H9 (cell line): ENCODE results near the gene TP53BP2. TPM values are rescaled to one million over a fixed set of nuclear protein-coding genes. Genes with fewer than 3 reads are reported as not detected.

Experiments
- DNase-seq: peaks from one replicate; pipeline ENCODE4 v3.0.0-alpha.2; 2017
- H2AFZ ChIP-seq: one replicate; pipeline ENCODE4 v1.6.1; 2013; ENCODE audit warnings: mild to moderate bottlenecking, low read length, control low read depth, moderate library complexity
- H2AK5ac ChIP-seq: 2 replicates; pipeline ENCODE4 v1.6.1; 2013; ENCODE audit warnings: low read length, control low read depth, mixed read lengths; ENCODE audit not compliant: insufficient read length
- H2BK120ac ChIP-seq: one replicate; pipeline ENCODE4 v1.6.1; 2013; ENCODE audit warnings: low read depth, mild to moderate bottlenecking, low read length, control low read depth, inconsistent platforms; ENCODE audit not compliant: poor library complexity, severe bottlenecking
- H2BK12ac ChIP-seq: 2 replicates; pipeline ENCODE4 v1.6.1; 2013; ENCODE audit warnings: low read length, control low read depth, mixed read lengths, low read depth; ENCODE audit not compliant: insufficient read length
- H2BK15ac ChIP-seq: 2 replicates; pipeline ENCODE4 v1.6.1; 2013; ENCODE audit warnings: low read depth, low read length, control low read depth
- H2BK20ac ChIP-seq: one replicate; pipeline ENCODE4 v1.6.1; 2013; ENCODE audit warnings: low read depth, mild to moderate bottlenecking, low read length, control low read depth, inconsistent platforms; ENCODE audit not compliant: poor library complexity, severe bottlenecking
- H2BK5ac ChIP-seq: 2 replicates; pipeline ENCODE4 v1.6.1; 2013; ENCODE audit warnings: low read length, control low read depth, mixed read lengths; ENCODE audit not compliant: insufficient read length
- H3K14ac ChIP-seq: 2 replicates; pipeline ENCODE4 v1.6.1; 2013; ENCODE audit warnings: low read length, control low read depth; ENCODE audit not compliant: insufficient read depth
- H3K18ac ChIP-seq: 2 replicates; pipeline ENCODE4 v1.6.1; 2013; ENCODE audit warnings: low read depth, mild to moderate bottlenecking, mixed read lengths, low read length, control low read depth; ENCODE audit not compliant: insufficient read length
- H3K23ac ChIP-seq: 2 replicates; pipeline ENCODE4 v1.6.1; 2013; ENCODE audit warnings: low read length, control low read depth, mixed read lengths, low read depth; ENCODE audit not compliant: insufficient read length
- H3K23me2 ChIP-seq: 2 replicates; pipeline ENCODE4 v1.6.1; 2013; ENCODE audit warnings: low read depth, mild to moderate bottlenecking, mixed read lengths, low read length, control low read depth; ENCODE audit not compliant: insufficient read length, poor library complexity, severe bottlenecking
- H3K27ac ChIP-seq: 2 replicates; pipeline ENCODE4 v1.5.1; 2013; ENCODE audit warnings: low read length, control low read depth, mixed read lengths, low read depth; ENCODE audit not compliant: insufficient read length
- H3K27me3 ChIP-seq: 2 replicates; pipeline ENCODE4 v1.6.1; 2013; ENCODE audit warnings: low read length, control low read depth, inconsistent platforms; ENCODE audit not compliant: insufficient read depth
- H3K4ac ChIP-seq: 2 replicates; pipeline ENCODE4 v1.6.1; 2013; ENCODE audit warnings: low read depth, mild to moderate bottlenecking, control low read depth, inconsistent platforms, low read length, moderate library complexity
- H3K4me1 ChIP-seq: 2 replicates; pipeline ENCODE4 v1.6.1; 2013; ENCODE audit warnings: low read length, control low read depth, inconsistent platforms; ENCODE audit not compliant: insufficient read depth
- H3K4me2 ChIP-seq: 2 replicates; pipeline ENCODE4 v1.6.1; 2013; ENCODE audit warnings: low read length, control low read depth, mixed read lengths; ENCODE audit not compliant: insufficient read length, insufficient read depth
- H3K56ac ChIP-seq: 2 replicates; pipeline ENCODE4 v1.6.1; 2013; ENCODE audit warnings: low read depth, mild to moderate bottlenecking, mixed read lengths, low read length, control low read depth; ENCODE audit not compliant: insufficient read length
- H3K79me1 ChIP-seq: 2 replicates; pipeline ENCODE4 v1.6.1; 2013; ENCODE audit warnings: low read depth, mild to moderate bottlenecking, moderate library complexity, low read length, control low read depth, inconsistent platforms; ENCODE audit not compliant: insufficient read depth, poor library complexity, severe bottlenecking
- H3K79me2 ChIP-seq: 2 replicates; pipeline ENCODE4 v1.6.1; 2013; ENCODE audit warnings: low read length, control low read depth, inconsistent platforms; ENCODE audit not compliant: insufficient read depth
- H3K9ac ChIP-seq: 2 replicates; pipeline ENCODE4 v1.6.1; 2013; ENCODE audit warnings: low read length, control low read depth, mixed read lengths; ENCODE audit not compliant: insufficient read length; ENCODE audit errors: extremely low read depth
- H3K9me3 ChIP-seq: one replicate; pipeline ENCODE4 v1.6.1; 2013; ENCODE audit warnings: low read depth, low read length, inconsistent platforms; ENCODE audit not compliant: control insufficient read depth
- H3T11ph ChIP-seq: one replicate; pipeline ENCODE4 v1.6.1; 2013; ENCODE audit warnings: mild to moderate bottlenecking, low read length, control low read depth, inconsistent platforms
- H4K20me1 ChIP-seq: one replicate; pipeline ENCODE4 v1.6.1; 2013; ENCODE audit not compliant: control insufficient read depth, insufficient read length, insufficient read depth
- H4K5ac ChIP-seq: 2 replicates; pipeline ENCODE4 v1.6.1; 2013; ENCODE audit warnings: low read depth, mild to moderate bottlenecking, mixed read lengths, low read length, control low read depth; ENCODE audit not compliant: insufficient read length
- H4K8ac ChIP-seq: replicated peaks from 2 replicates; pipeline ENCODE4 v1.6.1; 2013; ENCODE audit warnings: low read length, control low read depth, mixed read lengths, low read depth; ENCODE audit not compliant: insufficient read length
- H4K91ac ChIP-seq: 2 replicates; pipeline ENCODE4 v1.6.1; 2013; ENCODE audit warnings: low read depth, mild to moderate bottlenecking, moderate library complexity, mixed read lengths, low read length, control low read depth; ENCODE audit not compliant: insufficient read length
- H3K27ac Mint-ChIP-seq, 3 experiments: 2 replicates in 2 of 3; 3 replicates in 1 of 3; pipeline ENCODE4 v1.8.0; 2020 to 2021; ENCODE audit warnings: mixed read lengths in 3 of 3, mild to moderate bottlenecking in 1 of 3, moderate library complexity in 1 of 3
- H3K27me3 Mint-ChIP-seq: 2 replicates; pipeline ENCODE4 v1.8.0; 2021; ENCODE audit warnings: low read depth, mild to moderate bottlenecking, moderate library complexity, mixed read lengths
- H3K36me3 Mint-ChIP-seq, 3 experiments: 2 replicates in 2 of 3; 3 replicates in 1 of 3; pipeline ENCODE4 v1.8.0; 2020 to 2021; ENCODE audit warnings: low read depth in 3 of 3, mixed read lengths in 3 of 3; ENCODE audit not compliant: insufficient read depth in 1 of 3
- H3K4me1 Mint-ChIP-seq, 2 experiments: 2 replicates each; pipeline ENCODE4 v1.8.0; 2020; ENCODE audit warnings: mixed read lengths in 2 of 2
- H3K4me3 Mint-ChIP-seq, 2 experiments: 2 replicates in 1 of 2; 3 replicates in 1 of 2; pipeline ENCODE4 v1.8.0; 2020 to 2021; ENCODE audit warnings: mild to moderate bottlenecking in 2 of 2, mixed read lengths in 2 of 2, moderate library complexity in 1 of 2
- H3K9me3 Mint-ChIP-seq, 2 experiments: 2 replicates in 1 of 2; 3 replicates in 1 of 2; pipeline ENCODE4 v1.8.0; 2020; ENCODE audit warnings: mild to moderate bottlenecking in 2 of 2, mixed read lengths in 2 of 2, moderate library complexity in 1 of 2
- WGBS: extraction: QIAGEN DNeasy Blood & Tissue Kit; methylation state at CpG from one replicate; pipeline ENCODE4 v1.1.7; 2013; ENCODE audit warnings: missing lambda C conversion rate, low lambda C conversion rate, mixed read lengths; ENCODE audit not compliant: insufficient read length; ENCODE audit errors: extremely low coverage; 5-methylcytosine and 5-hydroxymethylcytosine counted together
- total RNA-seq: library from RNA; stranded (reverse); gene quantifications from 2 replicates; pipeline ENCODE4 v1.2.1, GENCODE V29; 2021
- TF ChIP-seq, protein P1 (sequence below): fragments of 200-600 bp; sonication (generic); conservative IDR thresholded peaks from 3 replicates; pipeline ENCODE4 v1.8.0; 2021; ENCODE audit warnings: antibody characterized with exemption, mild to moderate bottlenecking

The TP53BP2 gene
- total RNA-seq, 1 experiment from 2014 or later = 49.7 TPM

DNA sequence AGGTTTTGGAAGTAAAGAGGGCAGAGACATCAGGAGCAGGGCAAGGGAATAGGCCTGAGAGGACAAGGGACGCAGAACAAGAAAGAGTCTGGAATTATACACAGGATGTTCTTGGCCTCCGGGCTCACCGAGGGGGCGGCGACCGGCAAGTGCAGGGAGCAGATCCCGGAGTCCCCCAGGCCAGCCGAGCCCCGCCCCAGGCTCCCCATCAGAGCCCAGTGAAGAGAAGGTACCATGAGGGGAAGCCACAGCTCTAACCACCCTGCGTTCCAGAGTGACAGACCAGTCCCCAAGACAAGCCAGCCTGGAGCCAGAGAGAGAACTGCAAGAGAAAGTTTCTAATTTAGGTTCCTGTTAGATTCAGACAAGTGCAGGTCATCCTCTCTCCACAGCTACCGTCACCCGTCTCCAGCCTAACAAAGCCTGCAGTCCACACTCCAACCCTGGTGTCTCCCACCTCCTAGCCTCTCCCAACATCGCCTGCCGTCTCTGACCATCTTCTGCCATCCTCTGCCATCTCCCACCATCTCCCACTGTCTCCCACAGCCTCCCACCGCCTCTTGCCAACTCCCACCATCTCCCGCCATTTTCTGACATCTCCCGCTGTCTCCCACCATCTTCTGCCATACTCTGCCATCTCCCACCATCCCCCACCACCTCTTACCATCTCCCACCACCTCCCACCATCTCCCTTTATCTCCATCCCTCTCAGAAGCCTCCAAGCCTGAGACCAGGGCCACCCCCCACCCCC is 90.9 kb downstream of the TP53BP2 start:
- Histone ChIP-seq H3K14ac (no peak overlapping the region), H2BK15ac (no peak overlapping the region), H3K27ac (no peak overlapping the region), H4K8ac (no peak overlapping the region), H2AFZ (no peak overlapping the region), H3K23ac (no peak overlapping the region), H2BK5ac (no peak overlapping the region), H3K56ac (no peak overlapping the region), H3K23me2 (no peaks in the 10 kb centered on the region), H3K4me2 (no peak overlapping the region), H2BK20ac (no peak overlapping the region), H3K9ac (no peak overlapping the region), H3K18ac (no peak overlapping the region), H4K91ac (no peak overlapping the region), H3K9me3 (no peaks in the 10 kb centered on the region), H3K79me1 (no peaks in the 10 kb centered on the region), H2BK120ac (no peak overlapping the region), H2AK5ac (no peak overlapping the region), H4K5ac (no peak overlapping the region), H3K4me1 (peaks cover 8% of the 10 kb centered on the region; the same call in 1 of the 2 replicates), H3K79me2 (no peaks in the 10 kb centered on the region), H3K27me3 (no peaks in the 10 kb centered on the region), H3K4ac (no peak overlapping the region), H3T11ph (no peak overlapping the region), H2BK12ac (no peak overlapping the region), H4K20me1 (no peaks in the 10 kb centered on the region)
- TF ChIP-seq, protein P1, sequence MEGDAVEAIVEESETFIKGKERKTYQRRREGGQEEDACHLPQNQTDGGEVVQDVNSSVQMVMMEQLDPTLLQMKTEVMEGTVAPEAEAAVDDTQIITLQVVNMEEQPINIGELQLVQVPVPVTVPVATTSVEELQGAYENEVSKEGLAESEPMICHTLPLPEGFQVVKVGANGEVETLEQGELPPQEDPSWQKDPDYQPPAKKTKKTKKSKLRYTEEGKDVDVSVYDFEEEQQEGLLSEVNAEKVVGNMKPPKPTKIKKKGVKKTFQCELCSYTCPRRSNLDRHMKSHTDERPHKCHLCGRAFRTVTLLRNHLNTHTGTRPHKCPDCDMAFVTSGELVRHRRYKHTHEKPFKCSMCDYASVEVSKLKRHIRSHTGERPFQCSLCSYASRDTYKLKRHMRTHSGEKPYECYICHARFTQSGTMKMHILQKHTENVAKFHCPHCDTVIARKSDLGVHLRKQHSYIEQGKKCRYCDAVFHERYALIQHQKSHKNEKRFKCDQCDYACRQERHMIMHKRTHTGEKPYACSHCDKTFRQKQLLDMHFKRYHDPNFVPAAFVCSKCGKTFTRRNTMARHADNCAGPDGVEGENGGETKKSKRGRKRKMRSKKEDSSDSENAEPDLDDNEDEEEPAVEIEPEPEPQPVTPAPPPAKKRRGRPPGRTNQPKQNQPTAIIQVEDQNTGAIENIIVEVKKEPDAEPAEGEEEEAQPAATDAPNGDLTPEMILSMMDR = no peak
- Mint-ChIP-seq H3K36me3 (peaks cover 5 to 31% (median 20%) of the 10 kb centered on the region in 3 experiments; a peak in 5 of 7 replicates), H3K27ac (no peak overlapping the region), H3K9me3 (no peaks in the 10 kb centered on the region), H3K27me3 (no peaks in the 10 kb centered on the region; the same call in 1 of the 2 replicates), H3K4me1 (peaks cover 23 to 24% of the 10 kb centered on the region in 2 experiments), H3K4me3 (no peak overlapping the region)
- no CpG with 5 or more reads among the region's 17 CpGs for WGBS
- no peak for DNase-seq
